Activated CD8-positive, alpha-beta memory T cell treated with anti-CD3 and anti-CD28 coated beads, Interleukin-2, amount 50 U/mL, for 4 hours (primary cell): ENCODE results near the gene NHLRC1.

Experiments used
- DNase-seq: peaks from one replicate; pipeline ENCODE4 v3.0.0-alpha.2; 2020

NHLRC1 gene

GRCh38 chr6:18080544-18080943 lies 41.9 kb downstream of the NHLRC1 start:
- DNase-seq: no peak

GRCh38 chr6:18078866-18079265 lies 43.6 kb downstream of the NHLRC1 start:
- no peak for DNase-seq

- no peak for DNase-seq
Observed at GRCh38 chr6:18076231-18076630, 46.2 kb downstream of the NHLRC1 start.

- no peak for DNase-seq
Observed at GRCh38 chr6:18072841-18073240, 49.6 kb downstream of the NHLRC1 start.

- DNase-seq: no peak
Observed at GRCh38 chr6:18070486-18070885, 52.0 kb downstream of the NHLRC1 start.
